Stomach (tissue), 9 donors: Measurements from ENCODE around the gene THSD4. TPM values are rescaled to one million over a fixed set of nuclear protein-coding genes. Genes with fewer than 3 reads are reported as not detected.

ENCODE experiments used
- DNase-seq, 2 donors: peaks; one replicate each; pipeline versions ENCODE4 v3.0.0 to v3.0.0-alpha.2; 2013 to 2019
- H3K27ac ChIP-seq, 5 donors: fragments of 200-600 bp in 4 of 5; sonication (generic) in 4 of 5; one replicate each; pipeline ENCODE4 v1.5.1; 2013 to 2019; ENCODE audit warnings: mild to moderate bottlenecking in 1 of 5, moderate library complexity in 1 of 5
- H3K27me3 ChIP-seq, 3 donors: fragments of 200-600 bp; sonication (generic); one replicate each; pipeline ENCODE4 v1.5.1; 2017 to 2019; ENCODE audit warnings: mixed run types in 1 of 3
- H3K36me3 ChIP-seq, 4 donors: fragments of 200-600 bp; sonication (generic); 1 replicate in 3 of 4; 2 replicates in 1 of 4; pipeline ENCODE4 v1.5.1; 2016 to 2019
- H3K4me1 ChIP-seq, 4 donors: fragments of 200-600 bp; sonication (generic); one replicate each; pipeline ENCODE4 v1.5.1; 2016 to 2019
- H3K4me3 ChIP-seq, 4 donors: fragments of 200-600 bp; sonication (generic) in 3 of 4; one replicate each; pipeline ENCODE4 v1.5.1; 2016 to 2019; ENCODE audit warnings: mild to moderate bottlenecking in 1 of 4
- H3K9me3 ChIP-seq, 4 donors: fragments of 200-600 bp; sonication (generic); one replicate each; pipeline ENCODE4 v1.5.1; 2016 to 2019
- EP300 ChIP-seq: sonication (generic); formaldehyde crosslinking; IDR thresholded peaks from one replicate; pipeline ENCODE4 v1.6.1; 2017; ENCODE audit warnings: antibody characterized with exemption
- POLR2A ChIP-seq, 4 donors: fragments of 450-650 bp; IDR thresholded peaks; one replicate each; pipeline ENCODE4 v1.6.1; 2016; ENCODE audit warnings: antibody characterized with exemption in 4 of 4, control low read depth in 2 of 4, mild to moderate bottlenecking in 1 of 4, moderate library complexity in 1 of 4
- POLR2AphosphoS5 ChIP-seq, 3 donors: sonication (generic); formaldehyde crosslinking; IDR thresholded peaks; one replicate each; pipeline ENCODE4 v1.6.1; 2016; ENCODE audit warnings: antibody characterized with exemption in 3 of 3
- WGBS, 5 donors: extraction: QIAGEN DNeasy Blood & Tissue Kit in 3 of 5; methylation state at CpG; one replicate each; pipeline versions ENCODE4 v1.1.5 to v1.1.7; 2013 to 2018; 5-methylcytosine and 5-hydroxymethylcytosine counted together
- intact Hi-C: fragments of 100-400 bp; cut with DNase I; formaldehyde crosslinking; loops from one replicate; pipeline ENCODE4 v1.15.1; 2023; ENCODE audit warnings: low total_unique reads
- polyA plus RNA-seq, 3 donors: library from polyadenylated mRNA; stranded (reverse); fragments of 200-250 nt; gene quantifications; one replicate each; pipeline ENCODE4 v1.2.3, GENCODE V29; 2013
- total RNA-seq, 5 donors: library from RNA; depleted of rRNA; stranded (reverse); fragments of >200 nt; gene quantifications; one replicate each; pipeline versions ENCODE4 v1.1.0 to v1.2.3, GENCODE V29; 2014 to 2016
- TF ChIP-seq, protein P1 (sequence below), 7 experiments: fragments of 450-650 bp in 4 of 7; fragments of 200-600 bp in 3 of 7; sonication (generic) in 3 of 7; IDR thresholded peaks; one replicate each; pipeline ENCODE4 v1.5.1; 2016 to 2019; ENCODE audit warnings: antibody characterized with exemption in 7 of 7, control low read depth in 2 of 7, mild to moderate bottlenecking in 1 of 7
- donor health status: healthy with polysubstance abuse.
- donor health status: Bipolar disorder and iron deficiency.
- donor health status: healthy.

The THSD4 gene
- total and polyA plus RNA-seq, 8 donors = 1.8 to 79.4 (median 22.0) TPM

- H3K9me3 ChIP-seq = peaks cover 0 to 44% (median 30%) of the 10 kb centered on the region in 4 donors
- WGBS, 5 donors = 89 to 97% (median 96%) methylated on average over 1 of the region's 1 CpG
- H3K27ac ChIP-seq = no peak overlapping the region
- intact Hi-C loops = no loop called here
- no peaks in the 10 kb centered on the region for H3K4me1 ChIP-seq
- H3K36me3 ChIP-seq = peaks cover 5 to 45% (median 37%) of the 10 kb centered on the region in 4 donors
- no peaks in the 10 kb centered on the region for H3K27me3 ChIP-seq
- no peak for DNase-seq
- TF ChIP-seq POLR2A (IDR thresholded peaks at IDR 0.05) (no peak), POLR2AphosphoS5 (IDR thresholded peaks at IDR 0.05) (no peak), EP300 (no peak)
- TF ChIP-seq, protein P1, sequence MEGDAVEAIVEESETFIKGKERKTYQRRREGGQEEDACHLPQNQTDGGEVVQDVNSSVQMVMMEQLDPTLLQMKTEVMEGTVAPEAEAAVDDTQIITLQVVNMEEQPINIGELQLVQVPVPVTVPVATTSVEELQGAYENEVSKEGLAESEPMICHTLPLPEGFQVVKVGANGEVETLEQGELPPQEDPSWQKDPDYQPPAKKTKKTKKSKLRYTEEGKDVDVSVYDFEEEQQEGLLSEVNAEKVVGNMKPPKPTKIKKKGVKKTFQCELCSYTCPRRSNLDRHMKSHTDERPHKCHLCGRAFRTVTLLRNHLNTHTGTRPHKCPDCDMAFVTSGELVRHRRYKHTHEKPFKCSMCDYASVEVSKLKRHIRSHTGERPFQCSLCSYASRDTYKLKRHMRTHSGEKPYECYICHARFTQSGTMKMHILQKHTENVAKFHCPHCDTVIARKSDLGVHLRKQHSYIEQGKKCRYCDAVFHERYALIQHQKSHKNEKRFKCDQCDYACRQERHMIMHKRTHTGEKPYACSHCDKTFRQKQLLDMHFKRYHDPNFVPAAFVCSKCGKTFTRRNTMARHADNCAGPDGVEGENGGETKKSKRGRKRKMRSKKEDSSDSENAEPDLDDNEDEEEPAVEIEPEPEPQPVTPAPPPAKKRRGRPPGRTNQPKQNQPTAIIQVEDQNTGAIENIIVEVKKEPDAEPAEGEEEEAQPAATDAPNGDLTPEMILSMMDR (IDR thresholded peaks at IDR 0.05) = no peak
- no peak overlapping the region for H3K4me3 ChIP-seq
Measured at GRCh38 chr15:71820127-71820526, 704.9 kb downstream of the THSD4 start.

- TF ChIP-seq EP300 = no peak
- no peak for TF ChIP-seq POLR2AphosphoS5 (IDR thresholded peaks at IDR 0.05)
- no peak for TF ChIP-seq POLR2A (IDR thresholded peaks at IDR 0.05)
- TF ChIP-seq, protein P1 (IDR thresholded peaks at IDR 0.05) = no peak
- Histone ChIP-seq H3K27ac (no peak overlapping the region), H3K27me3 (no peaks in the 10 kb centered on the region), H3K9me3 (peaks cover 0 to 44% (median 30%) of the 10 kb centered on the region in 4 donors), H3K4me1 (no peaks in the 10 kb centered on the region), H3K4me3 (no peak overlapping the region), H3K36me3 (peaks cover 12 to 59% (median 52%) of the 10 kb centered on the region in 4 donors)
- WGBS, 5 donors = 84 to 97% (median 92%) methylated on average over 5 of the region's 5 CpGs
- intact Hi-C loops = no loop called here
- DNase-seq = no peak
Measured at GRCh38 chr15:71821547-71822129, 706.4 kb downstream of the THSD4 start.

DNA sequence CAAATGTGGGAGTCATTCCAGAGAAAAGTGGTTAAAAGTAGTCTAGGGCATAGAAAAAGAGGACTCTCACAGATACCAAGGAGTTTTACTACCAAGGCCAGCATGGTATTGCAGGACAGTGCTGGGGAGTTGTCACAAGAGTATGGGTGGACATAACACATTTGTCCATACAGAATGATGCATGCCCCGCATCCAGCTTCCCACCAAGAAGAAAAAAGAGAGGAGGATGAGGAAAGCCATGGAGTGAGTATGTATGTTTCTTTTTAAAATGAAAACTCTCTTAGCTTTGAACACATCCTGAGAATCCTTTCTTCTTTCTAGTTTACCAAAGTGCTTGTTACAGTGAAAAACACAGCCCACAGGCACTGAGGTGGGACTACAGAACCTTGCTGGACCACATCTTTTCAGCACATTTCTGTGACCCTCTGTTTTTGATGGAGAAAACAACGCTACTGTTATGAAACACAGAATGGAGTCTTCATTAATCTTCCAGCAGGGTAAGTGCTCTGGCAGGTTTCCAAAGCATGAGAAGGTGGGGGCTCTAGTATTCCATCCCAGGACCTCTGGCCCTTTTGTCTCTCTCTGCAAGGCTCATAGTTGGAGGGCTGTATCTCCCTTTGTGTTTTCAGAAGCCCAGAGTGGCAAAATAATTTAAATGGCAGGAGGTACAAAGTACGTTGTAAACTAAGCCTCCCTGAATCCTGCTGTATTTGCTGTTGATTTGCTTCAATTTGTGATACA is 707.8 kb downstream of the THSD4 start:
- Histone ChIP-seq H3K4me3 (no peak overlapping the region), H3K27ac (no peak overlapping the region), H3K9me3 (peaks cover 0 to 44% (median 30%) of the 10 kb centered on the region in 4 donors), H3K36me3 (peaks cover 22 to 73% (median 66%) of the 10 kb centered on the region in 4 donors), H3K4me1 (no peaks in the 10 kb centered on the region), H3K27me3 (no peaks in the 10 kb centered on the region)
- no peak for DNase-seq
- intact Hi-C loops = no loop called here
- 82 to 95% (median 89%) methylated on average over 3 of the region's 3 CpGs for WGBS, 5 donors
- no peak for TF ChIP-seq EP300
- no peak for TF ChIP-seq POLR2AphosphoS5 (IDR thresholded peaks at IDR 0.05)
- TF ChIP-seq, protein P1 (IDR thresholded peaks at IDR 0.05) = no peak
- TF ChIP-seq POLR2A (IDR thresholded peaks at IDR 0.05) = no peak

- H3K9me3 ChIP-seq = peaks cover 0 to 44% (median 30%) of the 10 kb centered on the region in 4 donors
- no peak overlapping the region for H3K4me3 ChIP-seq
- no peak overlapping the region for H3K27ac ChIP-seq
- no peaks in the 10 kb centered on the region for H3K4me1 ChIP-seq
- TF ChIP-seq POLR2AphosphoS5 (IDR thresholded peaks at IDR 0.05) (no peak), EP300 (no peak), POLR2A (IDR thresholded peaks at IDR 0.05) (no peak)
- TF ChIP-seq, protein P1 (IDR thresholded peaks at IDR 0.05) = no peak
- 60 to 79% (median 72%) methylated on average over 3 of the region's 3 CpGs for WGBS, 5 donors
- DNase-seq = no peak
- H3K27me3 ChIP-seq = no peaks in the 10 kb centered on the region
- peaks cover 25 to 81% (median 73%) of the 10 kb centered on the region in 4 donors for H3K36me3 ChIP-seq
- intact Hi-C loops = no loop called here
Measured at GRCh38 chr15:71823801-71824200, 708.5 kb downstream of the THSD4 start.
